ENCODE measurements around the gene CAD.

Gene CAD

GRCh38 chr2:27212626-27213471, 4.3 kb upstream of the CAD start:
- Histone ChIP-seq H3K27ac (ENCODE audit: low read depth, low read length) (peak overlapping the region; percentile 95), H3K9me3 (ENCODE audit: control insufficient read depth, insufficient read depth, low read length) (no peaks in the 10 kb centered on the region), H3K4me3 (ENCODE audit: low read depth, low read length) (peak overlapping the region; percentile 99), H3K4me1 (ENCODE audit: control insufficient read depth, insufficient read depth, low read length) (peaks cover 14% of the 10 kb centered on the region), H3K9ac (ENCODE audit: low read depth, low read length) (peak overlapping the region; percentile 99), H3K36me3 (ENCODE audit: control insufficient read depth, insufficient read depth, low read length) (peaks cover 51% of the 10 kb centered on the region), H3K27me3 (ENCODE audit: control insufficient read depth, insufficient read depth, low read length) (no peaks in the 10 kb centered on the region)

- H3K9me3 ChIP-seq (ENCODE audit: control insufficient read depth, insufficient read depth, low read length), result no peaks in the 10 kb centered on the region
- H3K36me3 ChIP-seq (ENCODE audit: control insufficient read depth, insufficient read depth, low read length), result peaks cover 51% of the 10 kb centered on the region
Measured at GRCh38 chr2:27214941-27215340, 2.2 kb upstream of the CAD start.

GRCh38 chr2:27216416-27217137, 592 bp upstream of the CAD start:
- H3K27me3 ChIP-seq (ENCODE audit: control insufficient read depth, insufficient read depth, low read length), result no peaks in the 10 kb centered on the region
- peaks cover 63% of the 10 kb centered on the region for H3K36me3 ChIP-seq (ENCODE audit: control insufficient read depth, insufficient read depth, low read length)
- H3K4me3 ChIP-seq (ENCODE audit: low read depth, low read length), result peak overlapping the region; percentile 80; the same call in 1 of the 2 replicates
- H3K4me1 ChIP-seq (ENCODE audit: control insufficient read depth, insufficient read depth, low read length), result peaks cover 23% of the 10 kb centered on the region
- H3K9me3 ChIP-seq (ENCODE audit: control insufficient read depth, insufficient read depth, low read length), result no peaks in the 10 kb centered on the region
- peak overlapping the region; percentile 81 for H3K27ac ChIP-seq (ENCODE audit: low read depth, low read length)
- peak overlapping the region; percentile 70 for H3K9ac ChIP-seq (ENCODE audit: low read depth, low read length)

More at GRCh38 chr2:27214941-27215340, 2.2 kb upstream of the CAD start:
- Histone ChIP-seq H3K4me3 (ENCODE audit: low read depth, low read length) (no peak overlapping the region), H3K27ac (ENCODE audit: low read depth, low read length) (no peak overlapping the region), H3K27me3 (ENCODE audit: control insufficient read depth, insufficient read depth, low read length) (no peaks in the 10 kb centered on the region), H3K4me1 (ENCODE audit: control insufficient read depth, insufficient read depth, low read length) (peaks cover 23% of the 10 kb centered on the region), H3K9ac (ENCODE audit: low read depth, low read length) (no peak overlapping the region)

GRCh38 chr2:27218614-27219013, 1.4 kb downstream of the CAD start:
- Histone ChIP-seq H3K9me3 (ENCODE audit: control insufficient read depth, insufficient read depth, low read length) (no peaks in the 10 kb centered on the region), H3K27me3 (ENCODE audit: control insufficient read depth, insufficient read depth, low read length) (no peaks in the 10 kb centered on the region), H3K27ac (ENCODE audit: low read depth, low read length) (peak overlapping the region; percentile 93), H3K4me3 (ENCODE audit: low read depth, low read length) (peak overlapping the region; percentile 80; the same call in 1 of the 2 replicates), H3K36me3 (ENCODE audit: control insufficient read depth, insufficient read depth, low read length) (peaks cover 77% of the 10 kb centered on the region), H3K9ac (ENCODE audit: low read depth, low read length) (no peak overlapping the region), H3K4me1 (ENCODE audit: control insufficient read depth, insufficient read depth, low read length) (peaks cover 17% of the 10 kb centered on the region)

- Histone ChIP-seq H3K36me3 (ENCODE audit: control insufficient read depth, insufficient read depth, low read length) (peaks cover 77% of the 10 kb centered on the region), H3K4me1 (ENCODE audit: control insufficient read depth, insufficient read depth, low read length) (peaks cover 17% of the 10 kb centered on the region), H3K9ac (ENCODE audit: low read depth, low read length) (no peak overlapping the region)
Measured at GRCh38 chr2:27219091-27219490, 1.9 kb downstream of the CAD start.

GRCh38 chr2:27220091-27220490, 2.9 kb downstream of the CAD start:
- Histone ChIP-seq H3K36me3 (ENCODE audit: control insufficient read depth, insufficient read depth, low read length) (peaks cover 83% of the 10 kb centered on the region), H3K4me3 (ENCODE audit: low read depth, low read length) (no peak overlapping the region), H3K9me3 (ENCODE audit: control insufficient read depth, insufficient read depth, low read length) (no peaks in the 10 kb centered on the region), H3K9ac (ENCODE audit: low read depth, low read length) (no peak overlapping the region), H3K4me1 (ENCODE audit: control insufficient read depth, insufficient read depth, low read length) (peaks cover 17% of the 10 kb centered on the region), H3K27ac (ENCODE audit: low read depth, low read length) (no peak overlapping the region), H3K27me3 (ENCODE audit: control insufficient read depth, insufficient read depth, low read length) (no peaks in the 10 kb centered on the region)

More at GRCh38 chr2:27219091-27219490, 1.9 kb downstream of the CAD start:
- Histone ChIP-seq H3K9me3 (ENCODE audit: control insufficient read depth, insufficient read depth, low read length) (no peaks in the 10 kb centered on the region), H3K27ac (ENCODE audit: low read depth, low read length) (no peak overlapping the region), H3K4me3 (ENCODE audit: low read depth, low read length) (no peak overlapping the region), H3K27me3 (ENCODE audit: control insufficient read depth, insufficient read depth, low read length) (no peaks in the 10 kb centered on the region)

GRCh38 chr2:27221166-27221565, 4.0 kb downstream of the CAD start:
- Histone ChIP-seq H3K27ac (ENCODE audit: low read depth, low read length) (no peak overlapping the region), H3K36me3 (ENCODE audit: control insufficient read depth, insufficient read depth, low read length) (peaks cover 87% of the 10 kb centered on the region), H3K4me1 (ENCODE audit: control insufficient read depth, insufficient read depth, low read length) (peaks cover 17% of the 10 kb centered on the region)

GRCh38 chr2:27222407-27222806, 5.2 kb downstream of the CAD start:
- H3K27me3 ChIP-seq (ENCODE audit: control insufficient read depth, insufficient read depth, low read length), result no peaks in the 10 kb centered on the region
- no peak overlapping the region for H3K4me3 ChIP-seq (ENCODE audit: low read depth, low read length)
- no peaks in the 10 kb centered on the region for H3K9me3 ChIP-seq (ENCODE audit: control insufficient read depth, insufficient read depth, low read length)
- H3K4me1 ChIP-seq (ENCODE audit: control insufficient read depth, insufficient read depth, low read length), result peaks cover 9% of the 10 kb centered on the region; the same call in 1 of the 2 replicates
- no peak overlapping the region for H3K9ac ChIP-seq (ENCODE audit: low read depth, low read length)
- H3K27ac ChIP-seq (ENCODE audit: low read depth, low read length), result no peak overlapping the region
- H3K36me3 ChIP-seq (ENCODE audit: control insufficient read depth, insufficient read depth, low read length), result peaks cover 92% of the 10 kb centered on the region

More at GRCh38 chr2:27221166-27221565, 4.0 kb downstream of the CAD start:
- H3K4me3 ChIP-seq (ENCODE audit: low read depth, low read length), result no peak overlapping the region
- H3K9me3 ChIP-seq (ENCODE audit: control insufficient read depth, insufficient read depth, low read length), result no peaks in the 10 kb centered on the region
- no peaks in the 10 kb centered on the region for H3K27me3 ChIP-seq (ENCODE audit: control insufficient read depth, insufficient read depth, low read length)
- H3K9ac ChIP-seq (ENCODE audit: low read depth, low read length), result no peak overlapping the region

- Histone ChIP-seq H3K27ac (ENCODE audit: low read depth, low read length) (no peak overlapping the region), H3K9ac (ENCODE audit: low read depth, low read length) (no peak overlapping the region), H3K36me3 (ENCODE audit: control insufficient read depth, insufficient read depth, low read length) (peaks cover 96% of the 10 kb centered on the region), H3K4me1 (ENCODE audit: control insufficient read depth, insufficient read depth, low read length) (0 out of 2 replicates have a peak, but pooled peaks cover 3% of the 10 kb centered on the region), H3K27me3 (ENCODE audit: control insufficient read depth, insufficient read depth, low read length) (no peaks in the 10 kb centered on the region), H3K9me3 (ENCODE audit: control insufficient read depth, insufficient read depth, low read length) (no peaks in the 10 kb centered on the region), H3K4me3 (ENCODE audit: low read depth, low read length) (no peak overlapping the region)
Measured at GRCh38 chr2:27223416-27223815, 6.2 kb downstream of the CAD start.

GRCh38 chr2:27225526-27225925, 8.4 kb downstream of the CAD start:
- H3K4me3 ChIP-seq (ENCODE audit: low read depth, low read length), result no peak overlapping the region
- H3K27ac ChIP-seq (ENCODE audit: low read depth, low read length), result no peak overlapping the region
- H3K4me1 ChIP-seq (ENCODE audit: control insufficient read depth, insufficient read depth, low read length), result no peaks in the 10 kb centered on the region
- no peaks in the 10 kb centered on the region for H3K27me3 ChIP-seq (ENCODE audit: control insufficient read depth, insufficient read depth, low read length)
- H3K36me3 ChIP-seq (ENCODE audit: control insufficient read depth, insufficient read depth, low read length), result peaks cover 93% of the 10 kb centered on the region
- H3K9me3 ChIP-seq (ENCODE audit: control insufficient read depth, insufficient read depth, low read length), result no peaks in the 10 kb centered on the region
- no peak overlapping the region for H3K9ac ChIP-seq (ENCODE audit: low read depth, low read length)

- no peak overlapping the region for H3K4me3 ChIP-seq (ENCODE audit: low read depth, low read length)
- H3K9ac ChIP-seq (ENCODE audit: low read depth, low read length), result no peak overlapping the region
- H3K9me3 ChIP-seq (ENCODE audit: control insufficient read depth, insufficient read depth, low read length), result no peaks in the 10 kb centered on the region
- peaks cover 95% of the 10 kb centered on the region for H3K36me3 ChIP-seq (ENCODE audit: control insufficient read depth, insufficient read depth, low read length)
- no peaks in the 10 kb centered on the region for H3K4me1 ChIP-seq (ENCODE audit: control insufficient read depth, insufficient read depth, low read length)
- no peak overlapping the region for H3K27ac ChIP-seq (ENCODE audit: low read depth, low read length)
- H3K27me3 ChIP-seq (ENCODE audit: control insufficient read depth, insufficient read depth, low read length), result no peaks in the 10 kb centered on the region
Measured at GRCh38 chr2:27227501-27227900, 10.3 kb downstream of the CAD start.

Data from HUES48 (cell line).